GM12891 (cell line): Measurements from ENCODE around the gene STK32B.

Experiments used
- POLR2A ChIP-seq: IDR thresholded peaks from 2 replicates; pipeline ENCODE4 v1.6.1; 2011; ENCODE audit warnings: low read depth, low read length, control low read depth
- POLR2AphosphoS5 ChIP-seq: IDR thresholded peaks from 2 replicates; pipeline ENCODE4 v1.6.1; 2011; ENCODE audit warnings: low read depth, low read length, control low read depth
- SPI1 ChIP-seq: IDR thresholded peaks from 2 replicates; pipeline ENCODE4 v1.6.1; 2011; ENCODE audit warnings: low read depth, low read length, control low read depth
- TAF1 ChIP-seq: IDR thresholded peaks from 2 replicates; pipeline ENCODE4 v1.6.1; 2011; ENCODE audit warnings: low read depth, low read length, control low read depth

DNA sequence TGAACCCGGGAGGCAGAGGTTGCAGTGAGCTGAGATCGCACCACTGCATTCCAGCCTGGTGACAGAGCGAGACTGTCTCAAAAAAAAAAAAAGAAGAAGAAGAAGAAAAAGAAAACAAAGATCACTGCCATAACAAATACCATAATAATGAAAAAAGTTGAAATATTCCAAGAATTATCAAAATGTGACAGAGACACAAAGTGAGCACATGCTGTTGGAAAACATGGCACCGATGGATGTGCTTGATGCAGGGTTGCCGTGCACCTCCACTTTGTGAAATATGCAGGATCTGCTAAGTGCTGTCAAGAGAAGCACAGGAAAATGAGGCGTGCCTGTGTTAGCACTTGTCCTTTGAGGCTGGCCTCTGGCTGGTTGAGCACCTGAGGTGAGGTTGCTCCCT lies 133.3 kb downstream of the STK32B start:
- TF ChIP-seq TAF1 (no peak), POLR2A (no peak), SPI1 (no peak), POLR2AphosphoS5 (no peak)
